Spleen (tissue), 7 donors: ENCODE data around the gene GCK.

Experiments
- POLR2AphosphoS5 ChIP-seq, 3 donors: sonication (generic); formaldehyde crosslinking; IDR thresholded peaks; one replicate each; pipeline ENCODE4 v1.5.1; 2017; ENCODE audit warnings: antibody characterized with exemption in 3 of 3
- TF ChIP-seq, protein P1 (sequence below), 11 experiments: fragments of 200-600 bp in 7 of 11; fragments of 450-650 bp in 4 of 11; sonication (generic) in 4 of 11; IDR thresholded peaks in 8 of 11; conservative IDR thresholded peaks in 3 of 11; 1 replicate in 7 of 11; 2 replicates in 4 of 11; pipeline versions ENCODE4 v1.4.0 to v1.8.0; 2016 to 2021; ENCODE audit warnings: antibody characterized with exemption in 11 of 11, inconsistent platforms in 4 of 11, mild to moderate bottlenecking in 1 of 11
- donor health status: DM: no; HTN: no; CAD: no; lungs with moderate emphysema.
- donor health status: DM: no; HTN: no; CAD: no.
- donor health status: DM: no; HTN: no; CAD: no.

- TF ChIP-seq, protein P1, sequence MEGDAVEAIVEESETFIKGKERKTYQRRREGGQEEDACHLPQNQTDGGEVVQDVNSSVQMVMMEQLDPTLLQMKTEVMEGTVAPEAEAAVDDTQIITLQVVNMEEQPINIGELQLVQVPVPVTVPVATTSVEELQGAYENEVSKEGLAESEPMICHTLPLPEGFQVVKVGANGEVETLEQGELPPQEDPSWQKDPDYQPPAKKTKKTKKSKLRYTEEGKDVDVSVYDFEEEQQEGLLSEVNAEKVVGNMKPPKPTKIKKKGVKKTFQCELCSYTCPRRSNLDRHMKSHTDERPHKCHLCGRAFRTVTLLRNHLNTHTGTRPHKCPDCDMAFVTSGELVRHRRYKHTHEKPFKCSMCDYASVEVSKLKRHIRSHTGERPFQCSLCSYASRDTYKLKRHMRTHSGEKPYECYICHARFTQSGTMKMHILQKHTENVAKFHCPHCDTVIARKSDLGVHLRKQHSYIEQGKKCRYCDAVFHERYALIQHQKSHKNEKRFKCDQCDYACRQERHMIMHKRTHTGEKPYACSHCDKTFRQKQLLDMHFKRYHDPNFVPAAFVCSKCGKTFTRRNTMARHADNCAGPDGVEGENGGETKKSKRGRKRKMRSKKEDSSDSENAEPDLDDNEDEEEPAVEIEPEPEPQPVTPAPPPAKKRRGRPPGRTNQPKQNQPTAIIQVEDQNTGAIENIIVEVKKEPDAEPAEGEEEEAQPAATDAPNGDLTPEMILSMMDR (IDR thresholded peaks at IDR 0.05 in 8 of 11, conservative IDR thresholded peaks at IDR 0.05 in 3 of 11) = no peak
- no peak for TF ChIP-seq POLR2AphosphoS5 (IDR thresholded peaks at IDR 0.05)
These were observed 47.2 kb downstream of the GCK start for GRCh38 chr7:44142028-44142427.
